ENCODE measurements around the gene ARHGEF25. TPM values are rescaled to one million over a fixed set of nuclear protein-coding genes. Genes with fewer than 3 reads are reported as not detected.

Gene ARHGEF25
- total RNA-seq, 2 experiments from 2014 or later = 0.25 to 0.42 TPM

DNA sequence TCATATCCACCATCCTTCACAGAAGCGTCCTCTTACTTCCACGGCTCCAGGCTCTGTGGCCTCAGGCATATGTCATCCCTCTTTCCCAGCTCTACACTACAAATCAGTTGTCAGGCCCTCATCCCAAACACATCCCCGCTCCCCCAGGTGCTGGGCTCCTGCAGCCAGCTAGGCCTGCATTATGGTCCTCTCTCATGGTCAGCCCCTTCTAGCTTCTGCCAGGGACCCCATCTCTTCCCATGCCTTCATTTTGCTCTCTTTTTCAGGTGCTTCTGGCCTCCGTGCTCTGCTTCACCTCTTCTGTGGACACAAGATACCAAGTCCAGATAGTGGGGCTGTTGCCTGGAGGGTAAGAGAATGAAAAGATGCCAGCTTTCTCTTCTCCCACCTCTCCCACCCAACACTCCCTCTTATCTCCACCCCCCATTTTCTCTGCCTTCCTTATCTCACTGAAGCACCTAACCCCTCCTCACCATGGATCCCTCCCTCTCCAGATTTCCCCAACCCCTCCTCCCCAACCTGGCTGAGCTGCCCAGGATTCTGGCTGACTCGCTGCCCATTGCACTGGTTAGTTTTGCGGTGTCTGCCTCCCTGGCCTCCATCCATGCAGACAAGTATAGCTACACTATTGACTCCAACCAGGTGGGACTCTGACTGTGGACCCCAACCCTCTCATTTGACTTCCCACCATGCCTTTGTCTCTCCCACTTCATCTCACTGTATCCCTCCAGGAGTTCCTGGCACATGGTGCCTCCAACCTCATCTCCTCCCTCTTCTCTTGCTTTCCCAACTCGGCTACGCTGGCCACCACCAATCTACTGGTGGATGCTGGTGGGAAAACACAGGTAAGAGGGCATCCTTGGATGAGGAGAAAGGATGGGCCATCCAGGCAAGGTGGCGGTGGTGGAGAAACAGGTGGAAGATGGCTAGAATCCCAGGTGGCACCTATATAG lies 11.3 kb downstream of the ARHGEF25 start:
- CTCF ChIA-PET = interaction anchor here (0.6 to 2.4 kb wide), 8 partner anchors 10 to 167 kb away, joined by 3 to 16 read pairs (median 3); partner anchors contain the start of genes B4GALNT1, INHBE and OS9

DNA sequence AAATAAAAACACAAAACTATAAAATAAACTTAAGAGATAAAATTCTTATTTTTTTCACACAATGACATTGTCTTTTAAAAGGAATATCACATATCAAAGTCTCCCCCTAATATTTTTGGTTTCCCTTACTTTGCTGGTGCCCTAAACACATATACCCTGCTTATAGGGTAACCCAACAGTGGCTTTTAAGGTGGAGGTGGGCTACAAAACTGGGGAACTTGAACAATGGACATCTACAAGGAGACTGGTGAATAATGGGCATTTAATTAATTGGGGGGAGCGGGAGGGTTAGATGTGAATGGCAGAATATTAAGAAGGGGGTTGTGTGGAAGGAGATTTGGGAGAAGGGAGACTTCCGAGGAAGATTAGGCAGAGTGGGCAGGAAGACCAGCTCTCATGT lies 12.2 kb downstream of the ARHGEF25 start:
- no peak for DNase-seq
- POLR2A ChIA-PET = no interaction called here
- Mint-ChIP-seq H3K9me3 (no peaks in the 10 kb centered on the region), H3K27me3 (peaks cover 92% of the 10 kb centered on the region), H3K4me1 (peaks cover 40% of the 10 kb centered on the region), H3K36me3 (ENCODE audit: low read depth) (no peaks in the 10 kb centered on the region), H3K27ac (no peak overlapping the region), H3K4me3 (no peak overlapping the region)
- CTCF ChIA-PET = no interaction called here

More for the DNA sequence above, 11.3 kb downstream of the ARHGEF25 start:
- H3K4me1 Mint-ChIP-seq = peaks cover 34% of the 10 kb centered on the region
- H3K36me3 Mint-ChIP-seq (ENCODE audit: low read depth) = no peaks in the 10 kb centered on the region
- no peak overlapping the region for H3K27ac Mint-ChIP-seq
- no peak for DNase-seq
- peaks cover 93% of the 10 kb centered on the region for H3K27me3 Mint-ChIP-seq
- POLR2A ChIA-PET = no interaction called here
- H3K4me3 Mint-ChIP-seq = no peak overlapping the region
- H3K9me3 Mint-ChIP-seq = no peaks in the 10 kb centered on the region

DNA sequence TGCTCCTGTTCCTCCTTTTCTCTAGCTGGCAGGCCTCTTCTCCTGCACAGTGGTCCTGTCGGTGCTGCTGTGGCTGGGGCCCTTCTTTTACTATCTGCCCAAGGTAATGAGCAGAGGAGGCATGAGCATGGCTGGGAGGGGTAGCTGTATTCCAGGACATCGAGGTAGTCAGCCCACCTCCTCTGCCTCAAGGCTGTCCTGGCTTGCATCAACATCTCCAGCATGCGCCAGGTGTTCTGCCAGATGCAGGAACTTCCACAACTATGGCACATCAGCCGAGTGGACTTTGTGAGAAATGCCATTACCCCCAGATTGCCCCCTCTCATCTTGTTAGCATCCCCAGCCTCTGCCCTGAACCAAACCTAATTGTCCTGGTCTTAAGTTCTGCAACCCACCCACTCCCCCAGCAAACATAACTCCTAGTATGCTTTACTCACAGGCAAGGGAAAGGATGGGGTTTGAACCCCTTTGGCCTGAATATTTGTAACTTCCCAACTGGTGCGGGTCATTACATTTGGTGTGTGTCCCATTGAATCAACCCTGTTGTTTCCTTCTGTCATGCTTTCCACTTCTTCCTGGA lies 12.7 kb downstream of the ARHGEF25 start:
- H3K36me3 Mint-ChIP-seq (ENCODE audit: low read depth) = no peaks in the 10 kb centered on the region
- ChIA-PET POLR2A (no interaction called here), CTCF (no interaction called here)
- H3K27ac Mint-ChIP-seq = no peak overlapping the region
- no peaks in the 10 kb centered on the region for H3K9me3 Mint-ChIP-seq
- DNase-seq = no peak
- H3K4me3 Mint-ChIP-seq = no peak overlapping the region
- peaks cover 92% of the 10 kb centered on the region for H3K27me3 Mint-ChIP-seq
- H3K4me1 Mint-ChIP-seq = peaks cover 39% of the 10 kb centered on the region

DNA sequence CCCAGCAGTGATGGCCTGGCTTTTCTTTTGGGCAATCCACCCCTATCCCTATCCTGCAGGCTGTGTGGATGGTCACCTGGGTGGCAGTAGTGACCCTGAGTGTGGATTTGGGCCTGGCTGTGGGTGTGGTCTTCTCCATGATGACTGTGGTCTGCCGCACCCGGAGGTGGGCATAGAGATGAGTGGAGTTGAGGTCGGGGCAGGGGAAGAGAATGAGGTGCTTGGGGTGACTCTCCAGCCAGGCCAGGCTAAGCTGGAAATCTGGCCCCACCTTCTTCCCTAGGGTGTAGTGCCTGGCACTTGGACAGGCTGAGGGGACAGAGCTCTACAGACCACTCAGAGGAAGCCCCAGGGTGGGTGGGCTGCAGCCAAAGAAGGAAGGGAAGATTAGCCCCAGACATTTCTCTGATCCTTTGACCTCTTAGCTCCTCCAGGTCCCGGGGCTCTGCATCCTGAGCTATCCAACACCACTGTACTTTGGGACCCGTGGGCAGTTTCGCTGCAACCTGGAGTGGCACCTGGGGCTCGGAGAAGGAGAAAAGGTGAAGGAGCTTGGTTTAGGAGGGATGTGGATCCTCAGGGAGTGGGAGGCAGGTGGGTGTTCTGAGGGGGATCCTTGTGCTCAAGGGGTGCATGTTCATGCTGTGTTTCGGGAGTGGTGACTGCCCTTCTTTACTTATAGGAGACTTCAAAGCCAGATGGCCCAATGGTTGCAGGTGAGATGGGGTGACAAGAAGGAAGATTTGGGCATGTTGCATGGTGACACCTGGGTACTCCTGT lies 13.4 kb downstream of the ARHGEF25 start:
- CTCF ChIA-PET = interaction anchor here (1.0 to 1.4 kb wide), 2 partner anchors 10 to 41 kb away, joined by 3 to 5 read pairs; no protein-coding TSS in a partner anchor
- no peak for DNase-seq
- Mint-ChIP-seq H3K36me3 (ENCODE audit: low read depth) (no peaks in the 10 kb centered on the region), H3K27me3 (peaks cover 94% of the 10 kb centered on the region), H3K27ac (no peak overlapping the region), H3K9me3 (no peaks in the 10 kb centered on the region), H3K4me3 (no peak overlapping the region), H3K4me1 (peaks cover 35% of the 10 kb centered on the region)
- POLR2A ChIA-PET = no interaction called here

DNA sequence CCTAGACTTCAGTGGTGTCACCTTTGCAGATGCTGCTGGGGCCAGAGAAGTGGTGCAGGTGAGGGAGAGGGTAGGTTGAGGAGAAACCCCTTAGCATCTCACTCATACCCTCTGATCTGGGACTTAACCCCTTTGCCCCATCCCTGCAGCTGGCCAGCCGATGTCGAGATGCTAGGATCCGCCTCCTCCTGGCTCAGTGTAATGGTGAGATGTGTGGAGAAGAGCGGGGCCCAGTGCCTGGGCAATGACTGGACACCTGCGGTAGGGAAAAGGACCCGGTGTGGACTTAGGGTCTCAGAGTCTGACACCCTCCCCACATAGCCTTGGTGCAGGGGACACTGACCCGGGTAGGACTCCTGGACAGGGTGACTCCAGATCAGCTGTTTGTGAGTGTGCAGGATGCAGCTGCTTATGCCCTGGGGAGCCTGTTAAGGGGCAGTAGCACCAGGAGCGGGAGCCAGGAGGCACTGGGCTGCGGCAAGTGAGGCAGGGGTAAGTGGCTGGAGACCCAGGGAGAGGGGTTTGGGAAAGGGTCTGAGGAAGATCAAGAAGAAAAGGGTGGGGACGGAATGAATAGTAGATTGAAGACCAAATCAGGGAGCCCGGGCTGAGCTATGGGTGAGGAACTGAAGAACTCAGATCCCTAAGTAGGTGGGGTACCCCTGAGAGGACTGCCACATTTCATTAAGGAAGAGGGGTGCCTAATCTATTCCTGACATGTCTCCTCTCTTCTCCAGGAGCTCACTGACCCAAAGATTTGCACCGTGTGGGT lies 14.2 kb downstream of the ARHGEF25 start:
- DNase-seq = no peak

DNA sequence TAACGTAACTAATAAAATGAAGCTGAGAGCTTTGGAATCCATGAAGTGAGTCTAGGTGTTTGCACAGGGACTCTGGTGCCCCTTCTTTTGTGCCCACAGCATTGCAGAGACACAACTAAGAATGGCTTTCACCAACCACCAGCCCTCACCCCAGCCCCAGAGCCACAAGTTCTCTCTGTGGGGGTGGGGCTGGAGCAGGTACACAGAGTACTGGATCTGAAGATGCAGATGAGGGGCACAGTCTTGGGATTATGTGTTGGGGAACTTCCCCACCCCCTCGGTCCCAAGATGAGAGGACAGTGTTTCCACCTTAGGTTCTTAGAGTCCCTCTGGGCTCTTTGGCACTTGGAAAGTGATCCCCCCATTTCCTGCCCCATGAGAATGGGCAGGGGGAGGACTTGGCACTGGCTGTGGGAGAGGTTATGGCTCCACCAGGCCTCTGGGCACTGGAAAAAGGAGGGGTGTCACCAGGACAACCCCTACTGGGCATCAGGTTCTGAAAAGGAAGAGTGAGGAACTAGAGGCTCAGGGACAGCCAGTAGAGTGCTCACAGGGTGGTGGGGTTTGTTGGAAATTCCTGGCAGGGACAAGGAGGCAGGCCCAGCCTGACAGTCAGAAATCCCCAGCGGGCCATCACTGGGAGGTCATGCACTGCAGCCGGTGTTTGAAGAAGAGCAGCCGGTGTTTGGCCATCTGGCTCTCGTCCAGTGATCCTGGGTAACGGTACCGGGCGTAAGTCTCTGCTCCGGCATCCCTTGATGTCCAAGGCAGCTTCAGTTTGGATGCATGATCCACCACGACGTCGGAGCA lies 15.1 kb downstream of the ARHGEF25 start:
- DNase-seq = no peak
- POLR2A ChIA-PET = no interaction called here
- Mint-ChIP-seq H3K27ac (no peak overlapping the region), H3K36me3 (ENCODE audit: low read depth) (no peaks in the 10 kb centered on the region), H3K4me1 (peaks cover 20% of the 10 kb centered on the region), H3K4me3 (no peak overlapping the region), H3K27me3 (peaks cover 93% of the 10 kb centered on the region), H3K9me3 (no peaks in the 10 kb centered on the region)
- CTCF ChIA-PET = interaction anchor here (0.6 to 2.1 kb wide), 7 partner anchors 10 to 384 kb away, joined by 3 to 5 read pairs (median 3); partner anchors contain the start of gene ARHGAP9

More for the DNA sequence above, 14.2 kb downstream of the ARHGEF25 start:
- Mint-ChIP-seq H3K4me1 (peaks cover 29% of the 10 kb centered on the region), H3K36me3 (ENCODE audit: low read depth) (no peaks in the 10 kb centered on the region), H3K9me3 (no peaks in the 10 kb centered on the region), H3K4me3 (no peak overlapping the region), H3K27me3 (peaks cover 93% of the 10 kb centered on the region), H3K27ac (no peak overlapping the region)
- CTCF ChIA-PET = interaction anchor here (0.5 to 1.4 kb wide), 4 partner anchors 11 to 383 kb away, joined by 3 to 5 read pairs (median 3); no protein-coding TSS in a partner anchor
- POLR2A ChIA-PET = no interaction called here

DNA sequence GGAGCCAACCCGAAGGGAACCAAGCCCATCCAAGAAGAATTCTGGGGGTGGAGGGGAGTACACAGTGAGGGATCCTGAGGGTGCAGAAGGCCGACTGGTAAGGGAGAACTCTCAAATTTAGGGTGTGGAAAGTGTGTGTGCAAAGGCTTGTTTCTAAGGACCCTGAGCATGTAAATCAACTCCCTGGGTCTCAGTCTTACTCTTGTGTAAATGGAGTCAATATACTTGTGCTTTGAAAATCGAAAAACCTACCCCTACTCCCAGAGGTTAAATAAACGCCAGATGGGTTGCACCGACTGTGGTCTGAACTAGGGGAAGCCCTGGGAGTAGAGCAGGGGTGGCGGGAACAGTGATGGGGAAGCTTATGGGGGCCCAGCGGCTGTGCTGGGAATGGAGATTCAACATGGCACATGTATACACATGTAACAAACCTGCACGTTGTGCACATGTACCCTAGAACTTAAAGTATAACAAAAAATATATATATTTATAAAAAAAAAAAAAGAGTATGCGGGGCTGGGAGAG lies 15.7 kb downstream of the ARHGEF25 start:
- POLR2A ChIA-PET = interaction anchor here (0.6 kb wide), 1 partner anchor 10 kb away, joined by 4 read pairs; no protein-coding TSS in a partner anchor
- Mint-ChIP-seq H3K4me3 (no peak overlapping the region), H3K4me1 (peaks cover 13% of the 10 kb centered on the region), H3K27ac (no peak overlapping the region), H3K9me3 (no peaks in the 10 kb centered on the region), H3K36me3 (ENCODE audit: low read depth) (no peaks in the 10 kb centered on the region), H3K27me3 (peaks cover 92% of the 10 kb centered on the region)
- CTCF ChIA-PET = interaction anchor here (0.6 to 2.2 kb wide), 11 partner anchors 8 to 384 kb away, joined by 3 to 7 read pairs (median 3); partner anchors contain the start of gene ARHGAP9
- no peak for DNase-seq

DNA sequence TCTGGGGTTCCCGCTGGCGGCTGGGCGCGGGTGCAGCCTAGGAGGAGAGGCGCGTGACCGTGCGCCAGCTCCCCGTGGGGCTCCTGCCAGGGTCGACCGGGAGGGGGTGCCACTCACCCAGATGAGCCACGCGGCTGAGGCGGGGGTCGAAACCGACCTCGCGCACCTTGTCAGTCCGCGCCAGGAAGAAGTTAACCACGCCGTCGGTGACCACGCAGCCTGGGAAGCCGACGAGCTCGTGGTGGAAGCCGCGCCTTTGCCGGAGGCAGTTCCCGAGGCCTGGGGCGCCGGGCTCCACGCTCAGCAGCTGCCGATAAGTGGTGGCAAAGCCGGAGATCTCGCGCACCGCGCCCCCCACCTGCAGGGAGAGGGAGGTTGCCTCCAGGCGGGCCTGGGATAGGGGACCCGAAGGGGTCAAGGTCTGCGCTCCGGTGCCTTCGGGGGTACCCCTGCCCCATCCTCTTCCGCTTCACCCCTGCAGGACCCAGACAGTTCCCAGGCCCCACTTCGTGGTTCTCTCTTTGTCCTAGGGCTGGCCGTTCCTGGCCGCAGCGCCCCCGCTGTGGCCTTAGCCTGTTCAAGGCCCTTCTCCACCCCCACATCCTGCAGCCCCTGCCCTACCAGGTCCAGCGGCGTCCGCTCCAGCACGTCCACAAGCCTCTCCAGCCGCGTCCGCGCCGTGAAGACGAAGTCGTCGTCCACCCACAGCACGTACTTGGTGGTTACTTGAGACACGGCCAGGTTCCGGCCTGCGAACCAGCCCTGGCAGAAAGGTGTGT lies 16.5 kb downstream of the ARHGEF25 start:
- DNase-seq = peak; percentile 33
- CTCF ChIA-PET = interaction anchor here (0.8 to 2.2 kb wide), 10 partner anchors 8 to 169 kb away, joined by 3 to 7 read pairs (median 4); partner anchors contain the start of gene GLI1
- H3K27me3 Mint-ChIP-seq = peaks cover 88% of the 10 kb centered on the region
- H3K36me3 Mint-ChIP-seq (ENCODE audit: low read depth) = no peaks in the 10 kb centered on the region
- no peak overlapping the region for H3K27ac Mint-ChIP-seq
- H3K4me1 Mint-ChIP-seq = peaks cover 12% of the 10 kb centered on the region
- no peaks in the 10 kb centered on the region for H3K9me3 Mint-ChIP-seq
- POLR2A ChIA-PET = interaction anchor here (0.6 kb wide), 1 partner anchor 9 kb away, joined by 4 read pairs; no protein-coding TSS in a partner anchor
- H3K4me3 Mint-ChIP-seq = no peak overlapping the region

DNA sequence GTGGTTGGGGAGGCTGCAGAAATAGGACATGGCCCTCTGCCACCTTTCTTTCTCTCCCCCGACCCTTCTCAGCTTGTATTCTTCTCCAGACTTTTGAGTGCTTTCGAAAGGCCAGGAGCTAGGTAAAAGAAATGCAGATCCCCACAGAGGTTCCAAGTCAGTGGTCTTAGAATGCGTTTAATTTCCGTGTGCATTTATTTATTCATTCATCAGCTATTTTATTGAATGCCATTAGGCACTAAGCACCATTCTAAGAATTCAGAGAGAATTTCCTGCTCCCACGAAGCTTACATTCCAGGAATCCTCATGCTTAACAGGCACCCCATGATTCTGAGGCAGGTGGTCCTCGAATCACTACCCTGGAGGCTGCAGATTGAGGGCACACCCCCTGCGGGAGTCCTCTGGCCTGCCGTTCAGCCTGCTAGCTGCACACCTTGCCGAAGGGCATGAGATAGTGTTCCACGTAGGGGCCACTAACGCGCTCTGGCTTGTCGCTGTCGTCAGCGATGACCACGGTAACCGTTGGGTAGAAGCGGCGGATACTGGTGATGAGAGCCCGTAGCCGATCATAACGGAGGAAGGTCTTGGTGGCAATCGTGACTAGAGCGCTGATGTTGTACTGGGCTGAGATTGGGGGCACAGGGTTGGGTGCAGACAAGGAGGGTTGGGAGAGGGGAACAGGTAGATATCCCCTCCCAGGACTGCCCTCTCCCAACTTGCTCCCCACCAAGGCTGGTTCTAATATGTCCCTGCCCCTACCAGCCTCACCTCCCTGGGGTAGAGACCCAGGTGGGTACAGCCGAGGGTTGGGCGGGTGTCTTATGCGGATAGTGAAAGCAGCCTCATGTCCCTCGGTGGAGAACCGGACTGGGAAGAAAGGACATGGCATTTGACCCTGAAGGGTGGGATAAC lies 17.3 kb downstream of the ARHGEF25 start:
- CTCF ChIA-PET = interaction anchor here (1.2 to 2.2 kb wide), 5 partner anchors 9 to 169 kb away, joined by 3 to 7 read pairs (median 4); partner anchors contain the start of gene GLI1
- H3K4me3 Mint-ChIP-seq = no peak overlapping the region

More for the DNA sequence above, 17.3 kb downstream of the ARHGEF25 start:
- Mint-ChIP-seq H3K36me3 (ENCODE audit: low read depth) (no peaks in the 10 kb centered on the region), H3K27ac (no peak overlapping the region), H3K9me3 (no peaks in the 10 kb centered on the region), H3K27me3 (peaks cover 85% of the 10 kb centered on the region), H3K4me1 (peaks cover 18% of the 10 kb centered on the region)
- DNase-seq = no peak
- POLR2A ChIA-PET = no interaction called here

Measured in activated CD4-positive, alpha-beta T cell treated with anti-CD3 and anti-CD28 coated beads, Interleukin-2, amount 10 ng/mL, durations not matched to agents 7 days and 5 days (primary cell).